ENCODE results near the gene CCDC136.

GRCh38 chr7:128837521-128837921, 45.8 kb downstream of the CCDC136 start:
- no peak for TF ChIP-seq GABPA (IDR thresholded peaks at IDR 0.05; ENCODE audit: low read depth)
- TF ChIP-seq CTCF (IDR thresholded peaks at IDR 0.05; ENCODE audit: insufficient read depth, low read length) = no peak
- no peak for TF ChIP-seq REST (IDR thresholded peaks at IDR 0.05; ENCODE audit: insufficient replicate concordance, low read depth)
- TF ChIP-seq POLR2AphosphoS5 (IDR thresholded peaks at IDR 0.05; ENCODE audit: low read depth) = no peak
- no peak for TF ChIP-seq SPI1 (IDR thresholded peaks at IDR 0.05; ENCODE audit: borderline replicate concordance, low read depth)

All from HL-60 (cell line).